IPS-11a (cell line): ENCODE measurements around the gene POLR1A.

Experiments
- H3K4me3 ChIP-seq: one replicate; pipeline ENCODE4 v1.5.1; 2013; ENCODE audit warnings: low read depth, low read length, control low read depth

The POLR1A gene

GRCh38 chr2:86023366-86023712, 82.3 kb downstream of the POLR1A start:
- no peak overlapping the region for H3K4me3 ChIP-seq

DNA sequence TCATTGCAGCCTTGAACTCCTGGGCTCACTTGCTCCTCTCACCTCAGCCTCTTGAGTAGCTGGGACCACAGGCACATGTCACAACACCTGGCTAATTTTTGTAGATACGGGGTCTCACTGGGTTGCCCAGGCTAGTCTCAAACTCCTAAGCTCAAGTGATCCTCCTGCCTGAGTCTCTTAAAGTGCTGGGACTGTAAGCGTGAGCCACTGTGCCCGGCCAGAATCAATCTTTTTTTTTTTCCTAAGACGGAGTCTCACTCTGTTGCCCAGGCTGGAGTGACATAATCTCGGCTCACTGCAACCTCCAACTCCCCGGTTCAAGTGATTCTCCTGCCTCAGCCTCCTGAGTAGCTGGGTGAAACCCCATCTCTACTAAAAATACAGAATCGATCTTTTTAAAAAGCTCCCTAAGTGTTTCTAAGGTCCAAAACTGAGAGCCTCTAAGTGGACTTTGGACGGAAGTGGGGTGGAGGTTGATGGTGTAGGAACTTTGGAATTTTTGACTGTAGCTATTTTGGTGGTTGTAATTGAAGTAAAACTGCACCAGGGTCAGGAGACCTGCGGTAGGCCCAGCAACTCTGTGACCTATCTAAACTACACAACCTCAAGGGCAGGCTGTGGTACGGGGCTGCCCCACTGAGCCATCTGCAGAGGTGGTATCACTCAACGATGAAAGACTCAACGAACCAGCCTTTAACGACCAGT, 82.9 kb downstream of the POLR1A start:
- H3K4me3 ChIP-seq = no peak overlapping the region

DNA sequence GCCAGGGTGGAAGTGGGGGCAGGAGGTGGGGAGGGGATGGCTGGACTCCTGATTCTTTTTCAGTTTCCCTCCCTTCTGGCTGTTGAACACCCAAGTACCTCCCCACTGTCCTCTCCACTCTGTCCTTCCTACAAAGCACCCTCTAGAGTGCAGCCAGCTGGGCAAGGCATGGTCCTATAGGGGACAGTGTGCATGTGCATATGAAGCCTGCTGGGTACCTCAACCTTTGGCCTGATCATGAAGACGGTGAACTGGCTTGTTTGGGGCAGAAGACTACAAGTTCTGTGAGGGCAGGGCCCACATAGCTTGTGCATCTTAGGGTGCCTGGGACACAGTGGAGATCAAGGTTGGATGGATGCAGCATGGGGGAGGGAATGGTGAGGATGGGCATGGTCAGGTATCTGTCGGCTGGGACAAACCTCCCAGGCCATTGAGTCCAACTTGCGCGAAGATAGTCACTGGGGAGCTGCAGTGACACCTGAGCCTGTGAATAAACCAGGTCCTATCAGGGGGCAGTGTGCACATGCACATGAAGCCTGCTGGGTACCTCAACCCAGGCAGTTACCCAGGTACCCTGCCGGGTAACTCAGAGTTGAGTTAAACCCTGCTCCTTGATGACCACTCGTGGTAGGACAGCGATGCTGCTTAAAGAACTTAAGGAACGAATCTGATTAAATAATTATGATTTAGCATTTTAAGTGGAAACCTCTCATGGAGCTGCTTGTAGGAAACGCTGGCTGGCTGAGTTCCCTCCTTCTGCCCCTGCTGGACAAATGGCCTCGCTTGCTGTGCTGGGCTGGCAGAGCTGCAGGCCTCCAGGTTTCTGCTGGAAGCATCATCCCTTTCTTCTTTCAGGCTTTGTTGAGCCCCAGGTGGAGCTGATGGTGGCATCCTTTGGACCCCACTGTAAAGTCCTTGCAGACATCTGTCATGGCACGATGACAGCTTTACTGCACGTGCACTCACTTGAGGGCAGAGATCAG, 84.0 kb downstream of the POLR1A start:
- no peak overlapping the region for H3K4me3 ChIP-seq

DNA sequence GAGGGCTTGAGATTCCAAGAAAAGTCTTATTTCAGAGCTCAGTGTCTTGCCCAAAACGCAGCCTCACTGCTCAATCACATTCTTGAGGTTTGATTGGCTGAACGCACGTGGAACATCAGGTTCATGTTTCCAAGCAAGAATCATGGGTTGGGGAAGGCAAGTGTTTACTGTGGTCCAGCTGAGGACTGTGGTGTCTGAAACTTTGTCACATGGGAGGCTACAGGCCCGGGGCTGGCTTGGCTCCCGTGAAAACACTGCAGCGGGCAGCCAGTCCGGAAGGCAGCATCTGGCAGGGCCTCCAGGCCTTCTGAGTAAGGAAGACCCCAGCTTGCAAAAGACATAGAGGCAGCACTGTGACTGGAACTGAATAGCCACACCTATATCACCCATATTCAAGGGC, 84.7 kb downstream of the POLR1A start:
- no peak overlapping the region for H3K4me3 ChIP-seq

GRCh38 chr2:86019121-86019520, 86.6 kb downstream of the POLR1A start:
- no peak overlapping the region for H3K4me3 ChIP-seq

DNA sequence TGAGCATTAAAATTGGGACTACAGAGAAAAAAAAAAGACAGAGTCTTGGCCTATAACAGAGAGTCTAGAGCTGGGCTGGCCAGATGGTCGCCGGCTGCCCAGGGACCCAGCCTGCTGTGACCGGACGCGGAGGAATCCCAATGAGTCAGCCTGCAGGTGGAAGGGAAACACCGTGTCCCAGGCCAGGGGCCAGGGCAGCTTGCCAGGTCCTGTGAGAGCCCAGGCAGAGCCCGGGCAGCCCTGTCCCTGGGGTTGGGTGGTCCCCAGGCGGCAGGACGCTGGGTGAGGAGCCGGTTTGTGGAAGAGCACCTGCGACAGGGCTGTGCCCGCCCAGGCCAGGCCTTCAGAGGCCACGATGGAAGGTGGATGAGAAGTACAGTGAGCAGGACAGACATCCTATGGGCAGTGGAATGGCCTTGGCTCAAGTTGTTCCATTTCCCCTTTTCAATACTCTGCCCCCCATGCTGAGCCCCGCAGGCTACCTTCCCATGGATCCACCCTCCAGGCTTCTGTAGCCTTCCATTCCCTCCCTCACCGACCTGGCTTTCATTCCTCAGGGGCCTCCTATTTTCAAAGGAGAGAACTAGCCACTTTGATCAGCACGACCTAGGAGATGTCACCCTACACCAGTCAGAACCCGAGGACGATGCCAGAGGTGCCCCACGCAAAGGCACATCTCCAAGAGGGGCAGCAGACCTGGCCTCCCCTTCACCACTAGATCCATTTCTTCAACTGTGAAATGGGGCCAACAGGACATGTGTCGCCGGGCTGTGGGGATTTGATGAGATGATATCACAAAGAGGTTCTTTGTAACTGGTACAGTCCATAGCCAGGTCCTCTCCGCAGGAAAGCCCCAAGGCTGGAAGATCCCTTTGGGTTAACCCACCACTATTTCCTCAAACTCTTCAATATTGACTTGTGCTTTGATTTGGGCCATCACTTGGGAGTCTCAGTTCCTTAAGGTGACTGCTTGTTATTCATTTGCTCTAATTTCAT, 87.5 kb downstream of the POLR1A start:
- H3K4me3 ChIP-seq = no peak overlapping the region

GRCh38 chr2:86016581-86016980, 89.1 kb downstream of the POLR1A start:
- no peak overlapping the region for H3K4me3 ChIP-seq

DNA sequence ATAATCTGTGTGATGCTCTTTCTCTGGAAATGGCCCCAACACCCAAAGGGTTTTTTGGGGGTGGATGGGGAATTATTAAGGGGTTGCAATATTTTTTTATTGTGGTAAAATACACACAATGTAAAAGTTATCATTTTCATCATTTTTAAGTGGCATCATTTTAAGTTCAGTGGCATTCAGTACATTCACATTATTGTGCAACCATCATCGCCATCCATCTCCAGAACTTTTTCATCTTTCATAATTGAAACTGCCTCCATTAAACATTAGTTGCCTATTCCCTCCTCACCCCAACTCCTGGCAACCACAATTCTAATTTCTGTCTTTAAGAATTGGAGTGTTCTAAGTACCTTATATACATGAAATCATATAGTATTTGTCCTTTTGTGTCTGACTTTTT, 90.0 kb downstream of the POLR1A start:
- H3K4me3 ChIP-seq = no peak overlapping the region

DNA sequence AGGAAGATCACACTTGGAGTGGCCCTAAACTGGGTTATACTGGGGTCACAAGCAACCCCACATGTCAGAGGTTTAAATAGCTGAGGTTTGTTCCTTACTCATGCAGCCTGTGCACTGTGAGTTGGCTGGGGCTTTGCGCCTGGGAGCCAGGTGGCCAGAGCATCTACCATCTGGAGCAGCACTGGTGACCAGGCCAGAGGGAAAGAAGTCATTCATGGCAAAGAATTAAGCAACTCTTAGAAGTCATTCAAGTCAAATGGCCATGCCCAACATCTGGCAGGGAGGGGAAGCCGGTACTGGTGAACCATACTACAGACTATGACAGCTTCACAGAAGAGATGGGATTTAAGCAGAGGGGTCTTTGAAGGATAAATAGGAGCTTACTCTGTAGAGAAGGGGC, 90.7 kb downstream of the POLR1A start:
- H3K4me3 ChIP-seq = no peak overlapping the region

DNA sequence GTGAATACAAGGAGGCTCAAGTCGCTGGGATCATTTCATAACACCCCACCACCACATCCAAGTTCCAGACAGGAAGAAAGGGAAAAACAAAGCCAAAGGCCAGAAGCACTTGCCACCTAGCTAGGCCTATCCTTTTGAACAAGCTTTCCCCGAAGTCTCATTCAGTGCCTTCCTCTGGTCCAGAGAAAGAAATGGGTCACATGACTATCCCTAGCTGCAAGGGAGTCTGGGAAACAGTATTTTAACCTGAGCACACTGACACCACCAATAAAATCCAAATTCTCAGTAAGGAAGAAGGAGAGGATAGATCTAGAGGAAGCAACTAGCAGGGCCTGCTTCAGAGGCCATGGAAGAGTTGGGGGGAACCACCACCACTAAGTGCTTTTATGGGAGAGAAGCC, 91.2 kb downstream of the POLR1A start:
- H3K4me3 ChIP-seq = no peak overlapping the region

DNA sequence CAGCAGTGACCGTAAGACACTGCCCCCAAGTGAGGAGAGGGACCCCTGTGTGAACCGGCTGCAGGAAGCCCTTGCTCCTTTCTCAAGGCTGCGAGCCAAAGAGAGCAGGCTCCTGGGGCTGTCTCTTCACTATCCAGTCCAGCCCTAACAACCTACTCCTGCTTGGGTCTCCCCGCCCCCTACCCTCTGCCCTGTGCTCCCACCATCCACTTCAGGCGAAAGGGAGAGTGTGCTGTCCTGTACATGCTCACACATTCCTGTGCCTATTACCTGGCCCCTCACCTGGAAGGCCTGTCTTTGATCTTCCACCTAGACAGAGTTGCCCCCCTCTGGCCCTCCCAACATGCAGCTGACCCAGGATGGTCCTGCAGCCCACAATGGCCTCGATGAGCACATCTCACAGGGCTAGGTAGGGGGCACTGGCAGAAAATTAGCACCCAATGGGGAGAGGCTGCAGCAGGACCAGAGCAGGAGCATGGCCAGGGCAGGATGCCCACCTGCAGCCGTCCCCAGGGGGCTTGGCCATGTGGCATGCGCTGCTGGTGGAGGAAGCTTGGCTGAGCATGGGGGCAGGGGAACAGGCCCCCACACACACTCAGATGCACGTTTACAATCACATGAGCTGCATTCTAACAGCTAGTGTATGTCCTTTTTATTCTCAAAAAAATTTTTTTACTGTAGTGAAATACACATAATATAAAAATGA, 93.5 kb downstream of the POLR1A start:
- H3K4me3 ChIP-seq = no peak overlapping the region

DNA sequence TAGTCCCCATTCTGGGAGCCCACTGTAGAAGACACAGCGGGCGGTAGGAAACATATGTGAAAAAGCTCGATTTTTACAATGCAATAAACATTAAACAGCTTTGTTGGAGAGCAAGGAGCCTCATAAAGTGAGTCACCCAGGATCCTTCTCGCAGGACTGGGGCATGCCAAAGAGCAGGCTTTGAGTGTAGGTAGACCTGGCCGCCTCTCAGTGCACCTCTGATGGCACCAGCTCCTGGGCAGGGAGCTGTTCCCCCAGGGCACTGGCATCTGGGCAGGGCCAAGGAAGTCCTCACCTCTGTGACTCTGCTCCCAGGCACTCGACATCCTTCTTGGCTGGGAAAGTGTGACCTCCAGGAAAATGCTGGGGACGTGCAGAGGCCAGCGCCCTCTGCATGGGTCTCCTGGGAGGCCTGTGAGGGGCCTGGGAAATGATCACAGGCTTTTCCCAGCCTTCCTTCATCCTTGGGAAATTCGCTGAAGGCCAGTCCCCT, 94.2 kb downstream of the POLR1A start:
- H3K4me3 ChIP-seq = no peak overlapping the region

DNA sequence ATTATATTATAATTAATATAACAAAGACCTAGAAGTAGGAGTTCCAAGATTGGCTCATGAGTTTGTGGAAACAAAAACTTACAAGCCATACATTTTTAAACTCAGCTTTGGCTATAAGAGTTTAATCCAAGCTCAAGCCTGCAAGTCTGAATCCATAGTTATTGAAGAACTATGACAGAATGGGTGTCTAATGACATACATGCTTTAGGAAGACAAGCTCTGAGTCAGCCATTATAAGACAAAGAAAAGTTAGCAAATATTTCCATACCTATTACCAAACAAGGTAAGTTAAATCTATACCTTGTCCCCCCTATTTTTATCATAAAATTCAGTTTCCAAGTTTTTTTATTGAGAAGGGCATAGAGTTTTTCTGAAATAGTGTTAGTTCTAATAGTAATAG, 95.6 kb downstream of the POLR1A start:
- H3K4me3 ChIP-seq = no peak overlapping the region

DNA sequence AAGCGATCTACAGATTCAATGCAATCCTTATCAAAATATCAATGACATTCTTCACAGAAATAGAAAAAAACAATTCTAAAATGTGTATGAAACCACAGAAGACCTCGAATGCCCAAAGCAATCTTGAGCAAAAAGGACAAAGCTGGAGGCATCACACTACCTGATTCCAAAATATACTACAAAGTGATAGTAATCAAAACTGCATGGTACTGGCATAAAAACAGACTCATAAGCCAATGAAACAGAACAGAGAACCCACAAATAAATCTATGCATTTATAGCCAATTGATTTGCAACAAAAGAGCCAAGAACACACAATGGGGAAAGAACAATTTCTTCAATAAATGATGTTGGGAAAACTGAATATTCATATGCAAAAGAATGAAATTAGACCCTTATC, 99.2 kb downstream of the POLR1A start:
- H3K4me3 ChIP-seq = no peak overlapping the region

GRCh38 chr2:86003967-86004366, 101.7 kb downstream of the POLR1A start:
- no peak overlapping the region for H3K4me3 ChIP-seq

DNA sequence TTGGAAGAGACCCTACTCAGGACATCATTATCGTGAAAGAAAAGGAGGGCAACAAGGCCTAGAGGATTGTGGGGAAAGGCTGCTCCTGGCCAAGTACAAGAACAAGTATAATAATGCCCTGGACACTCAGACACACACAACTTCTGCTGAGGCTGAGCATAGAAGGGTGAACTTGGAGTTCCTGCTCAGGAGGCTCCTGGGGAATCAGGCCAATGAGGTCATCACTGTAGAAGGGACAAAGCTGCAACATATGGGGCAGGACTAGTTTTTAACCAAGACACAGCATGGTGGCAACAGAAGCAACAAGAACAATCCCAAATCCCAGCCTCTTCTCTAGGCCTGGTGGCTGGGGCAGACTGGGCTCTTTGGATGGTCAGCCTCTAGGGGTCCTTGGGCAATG, 102.6 kb downstream of the POLR1A start:
- H3K4me3 ChIP-seq = no peak overlapping the region

DNA sequence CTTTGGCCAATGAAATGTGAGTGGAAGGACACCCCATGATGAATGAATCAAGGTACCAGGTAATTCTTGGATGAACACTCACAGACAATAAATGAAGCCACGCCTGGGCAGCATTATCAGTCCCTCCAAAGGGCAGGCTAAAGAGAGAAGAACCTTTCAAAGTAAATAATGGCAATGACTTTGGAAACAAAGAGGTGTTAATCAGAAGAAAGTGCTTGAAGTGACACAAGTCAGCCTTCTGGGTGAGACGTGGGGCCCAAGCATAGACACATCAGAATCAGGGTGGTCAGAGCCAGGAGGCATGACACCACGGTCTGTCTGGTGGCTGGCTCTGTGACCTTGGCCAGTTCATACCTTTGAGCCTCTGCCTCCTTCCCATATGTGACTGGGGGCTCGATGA, 103.3 kb downstream of the POLR1A start:
- H3K4me3 ChIP-seq = no peak overlapping the region

- H3K4me3 ChIP-seq = no peak overlapping the region
These were observed 104.4 kb downstream of the POLR1A start for GRCh38 chr2:86001326-86001725.

DNA sequence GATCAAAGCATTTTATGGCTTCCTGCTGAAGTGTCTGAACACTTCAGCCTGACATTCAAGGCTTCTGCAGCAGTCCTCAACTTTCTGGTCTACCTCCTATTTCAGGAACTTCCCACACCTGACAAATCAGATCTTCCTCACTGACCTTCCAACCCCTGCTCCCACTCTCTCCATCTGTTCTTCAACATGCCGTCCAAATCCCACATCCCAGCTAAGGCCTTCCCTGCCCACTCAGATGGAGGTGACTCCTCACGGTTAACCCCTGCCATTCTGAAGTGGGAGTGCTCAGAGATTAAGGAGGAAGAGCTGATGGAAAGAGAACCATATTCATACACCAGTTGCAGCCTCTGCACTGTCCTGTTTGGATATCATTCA, 104.8 kb downstream of the POLR1A start:
- H3K4me3 ChIP-seq = no peak overlapping the region
